ENCODE measurements around the gene VIPR2.

Gene VIPR2

DNA sequence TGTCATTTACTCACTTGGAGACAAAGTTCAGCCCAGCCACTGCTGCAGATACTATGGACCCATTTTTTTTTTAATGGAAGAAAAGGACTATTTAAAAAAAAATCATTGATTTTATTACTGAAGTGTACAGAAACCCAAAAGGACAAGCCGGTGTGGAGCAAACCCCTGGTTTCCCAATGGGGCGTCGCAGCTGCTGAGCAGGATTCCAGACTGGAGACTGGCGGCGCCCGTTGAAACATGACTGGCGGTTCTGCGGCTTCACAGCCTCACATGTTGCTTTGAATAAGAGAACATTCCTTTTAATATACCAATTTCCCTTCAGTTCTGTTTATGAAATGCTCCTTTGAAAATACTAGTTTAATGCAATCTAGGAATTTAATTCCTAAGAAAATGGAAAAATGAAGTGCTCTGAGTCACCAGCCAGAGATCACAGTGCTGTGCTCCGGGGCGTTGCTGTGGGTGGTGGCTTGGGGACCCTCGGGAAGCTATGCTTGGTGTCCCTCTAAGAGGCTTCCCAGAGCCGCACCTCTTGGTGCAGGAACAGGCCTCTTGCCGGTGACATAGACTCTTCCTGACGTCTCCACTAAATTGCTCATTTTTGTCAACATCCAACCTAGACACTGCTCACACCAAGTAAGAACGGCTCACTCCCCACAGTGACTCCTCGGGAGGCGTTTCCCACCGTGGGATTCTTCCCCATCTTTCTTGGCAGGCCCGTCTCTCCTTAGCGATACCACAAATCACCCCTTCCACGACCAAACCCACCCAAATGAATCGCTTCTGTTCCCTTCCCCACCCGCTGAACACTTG is 12.0 kb upstream of the VIPR2 start:
- TF ChIP-seq, protein P1, sequence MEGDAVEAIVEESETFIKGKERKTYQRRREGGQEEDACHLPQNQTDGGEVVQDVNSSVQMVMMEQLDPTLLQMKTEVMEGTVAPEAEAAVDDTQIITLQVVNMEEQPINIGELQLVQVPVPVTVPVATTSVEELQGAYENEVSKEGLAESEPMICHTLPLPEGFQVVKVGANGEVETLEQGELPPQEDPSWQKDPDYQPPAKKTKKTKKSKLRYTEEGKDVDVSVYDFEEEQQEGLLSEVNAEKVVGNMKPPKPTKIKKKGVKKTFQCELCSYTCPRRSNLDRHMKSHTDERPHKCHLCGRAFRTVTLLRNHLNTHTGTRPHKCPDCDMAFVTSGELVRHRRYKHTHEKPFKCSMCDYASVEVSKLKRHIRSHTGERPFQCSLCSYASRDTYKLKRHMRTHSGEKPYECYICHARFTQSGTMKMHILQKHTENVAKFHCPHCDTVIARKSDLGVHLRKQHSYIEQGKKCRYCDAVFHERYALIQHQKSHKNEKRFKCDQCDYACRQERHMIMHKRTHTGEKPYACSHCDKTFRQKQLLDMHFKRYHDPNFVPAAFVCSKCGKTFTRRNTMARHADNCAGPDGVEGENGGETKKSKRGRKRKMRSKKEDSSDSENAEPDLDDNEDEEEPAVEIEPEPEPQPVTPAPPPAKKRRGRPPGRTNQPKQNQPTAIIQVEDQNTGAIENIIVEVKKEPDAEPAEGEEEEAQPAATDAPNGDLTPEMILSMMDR (IDR thresholded peaks at IDR 0.05; ENCODE audit: low read depth, low read length): no peak

DNA sequence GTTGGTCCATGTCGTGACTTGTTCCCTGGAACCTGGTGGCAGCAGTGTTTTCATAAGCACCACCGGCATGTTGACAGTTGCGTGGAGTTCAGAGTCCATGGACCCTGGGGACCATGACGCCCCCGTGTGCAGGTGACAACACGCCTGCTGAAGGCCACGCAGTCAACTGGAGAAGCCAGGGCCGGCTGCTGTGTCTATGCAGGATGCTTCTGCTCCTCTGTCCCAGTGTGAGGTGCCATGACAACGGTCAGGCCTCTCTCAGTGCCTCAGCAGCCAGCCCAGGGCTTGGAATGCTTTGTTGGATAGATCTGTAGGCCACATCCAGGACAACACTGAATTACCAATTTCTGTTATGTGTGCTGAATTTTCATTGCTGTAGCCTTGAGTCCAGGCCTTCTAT is 10.7 kb upstream of the VIPR2 start:
- DNase-seq (ENCODE audit: extremely low read depth, low read depth): no peak
- TF ChIP-seq, protein P1 (IDR thresholded peaks at IDR 0.05; ENCODE audit: low read depth, low read length): no peak

More for the DNA sequence above, 12.0 kb upstream of the VIPR2 start:
- DNase-seq (ENCODE audit: extremely low read depth, low read depth): no peak

DNA sequence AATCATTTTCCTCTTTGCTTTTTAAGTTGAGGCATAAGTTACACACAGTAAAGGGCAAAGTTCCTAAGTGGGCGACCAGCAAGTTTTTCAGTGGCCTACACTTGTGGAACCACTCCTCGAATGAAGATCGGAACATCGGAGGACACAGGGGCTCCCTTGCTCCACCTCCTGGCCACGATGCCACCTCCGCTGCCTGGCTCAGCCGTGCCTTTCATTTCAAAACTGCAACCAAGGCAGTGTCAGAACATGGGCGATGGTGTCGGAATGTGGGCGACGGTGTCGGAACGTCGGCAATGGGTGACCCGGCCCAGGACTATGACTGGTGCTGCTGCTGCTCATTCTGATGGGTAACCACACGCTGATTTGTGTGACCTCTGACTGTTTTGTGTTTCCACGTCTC is 9.6 kb upstream of the VIPR2 start:
- no peak for DNase-seq (ENCODE audit: extremely low read depth, low read depth)

DNA sequence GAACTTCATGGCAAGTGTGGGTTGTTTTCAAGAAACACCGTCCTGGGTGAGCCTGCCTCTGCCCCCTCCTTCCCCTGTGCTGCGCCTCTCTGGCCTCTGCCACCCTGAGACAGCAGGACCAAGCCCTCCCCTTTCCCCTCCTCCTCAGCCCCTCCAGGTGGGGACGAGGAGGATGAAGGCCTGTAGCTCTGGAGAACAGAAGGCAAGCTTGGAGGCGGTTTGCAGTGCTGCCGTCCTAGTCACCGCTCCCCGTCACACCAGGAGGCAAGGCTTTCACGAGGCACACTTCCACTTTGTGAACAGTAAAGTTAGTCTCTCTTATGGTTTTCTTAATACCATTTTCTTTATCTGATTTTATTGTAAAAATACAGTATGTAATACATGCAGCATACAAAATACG is 8.8 kb upstream of the VIPR2 start:
- DNase-seq (ENCODE audit: extremely low read depth, low read depth): no peak

More for the DNA sequence above, 9.6 kb upstream of the VIPR2 start:
- TF ChIP-seq, protein P1 (IDR thresholded peaks at IDR 0.05; ENCODE audit: low read depth, low read length): no peak

DNA sequence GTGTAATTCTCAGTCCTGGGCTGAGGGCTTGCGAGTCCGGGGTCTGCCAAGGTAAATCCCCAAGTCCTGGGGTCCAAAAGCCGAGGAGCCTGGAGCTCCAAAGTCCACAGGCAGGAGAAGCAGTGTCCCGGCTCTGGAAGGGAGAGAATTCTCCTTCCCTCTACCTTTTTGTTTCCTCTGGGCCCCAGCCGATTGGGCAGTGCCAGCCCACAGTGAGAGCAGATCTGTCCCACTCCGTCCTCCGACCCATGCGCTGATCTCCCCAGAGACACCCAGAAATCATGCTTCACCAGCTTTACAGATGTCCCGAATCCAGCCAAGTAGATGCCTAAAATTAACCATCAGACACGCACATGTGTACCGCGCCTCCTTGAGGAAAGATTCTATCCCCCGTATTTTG is 8.1 kb upstream of the VIPR2 start:
- DNase-seq (ENCODE audit: extremely low read depth, low read depth): no peak
- TF ChIP-seq, protein P1 (IDR thresholded peaks at IDR 0.05; ENCODE audit: low read depth, low read length): no peak

More for the DNA sequence above, 8.8 kb upstream of the VIPR2 start:
- TF ChIP-seq, protein P1 (IDR thresholded peaks at IDR 0.05; ENCODE audit: low read depth, low read length): no peak

DNA sequence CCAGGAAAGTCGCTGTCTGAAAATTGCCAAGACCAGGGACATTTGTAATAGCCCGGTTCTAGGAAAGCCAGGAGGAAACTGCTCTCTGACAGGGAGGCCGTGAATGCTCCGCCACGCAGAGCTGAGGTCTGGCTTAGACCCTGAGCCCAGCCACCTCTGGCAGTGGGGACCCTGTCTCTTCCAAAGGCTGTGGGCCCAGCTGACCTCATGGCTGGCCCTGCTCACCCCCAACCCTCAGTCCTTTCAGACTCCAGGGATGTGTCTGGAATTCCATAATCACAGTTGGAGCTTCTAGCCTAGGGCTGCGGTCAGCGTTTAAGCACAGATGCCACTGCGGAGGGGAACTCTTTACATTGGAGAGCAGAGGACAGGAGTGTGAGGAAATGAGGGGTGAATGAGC is 6.6 kb upstream of the VIPR2 start:
- DNase-seq (ENCODE audit: extremely low read depth, low read depth): no peak
- TF ChIP-seq, protein P1 (IDR thresholded peaks at IDR 0.05; ENCODE audit: low read depth, low read length): no peak

DNA sequence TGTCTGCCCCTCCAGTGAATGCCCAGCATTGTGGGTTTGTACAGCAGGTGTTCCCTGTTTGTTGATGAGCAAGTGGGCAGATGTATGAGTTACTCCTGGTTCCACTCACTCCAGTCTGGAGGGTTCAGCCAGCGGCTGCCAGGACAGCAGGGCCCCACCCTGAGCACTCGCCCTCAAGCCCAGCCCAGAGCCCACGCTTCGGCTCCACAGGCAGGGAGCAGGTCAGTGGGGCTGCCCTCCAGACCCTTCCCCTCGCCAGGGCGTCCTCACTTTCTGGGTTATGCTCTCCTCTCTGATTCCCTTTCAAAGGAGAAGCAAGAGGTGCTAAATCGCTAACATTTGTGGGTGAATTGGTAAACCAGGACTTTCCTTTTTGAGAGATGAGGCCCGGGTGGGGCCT is 4.8 kb upstream of the VIPR2 start:
- DNase-seq (ENCODE audit: extremely low read depth, low read depth): no peak
- TF ChIP-seq, protein P1 (IDR thresholded peaks at IDR 0.05; ENCODE audit: low read depth, low read length): no peak

Data from AG09319 (cell line).